ENCODE measurements around the gene KRTAP1-1. TPM values are rescaled to one million over a fixed set of nuclear protein-coding genes. Genes with fewer than 3 reads are reported as not detected.

The KRTAP1-1 gene
- total and polyA plus RNA-seq, 2 of the 8 experiments (the other 6 are each of a cell fraction or from before 2014, with no cell fraction given), result not detected

- DNase-seq (ENCODE audit: low read depth in 1 of 2, low spot score in 2 of 2), result no peak
- WGBS, 2 experiments (ENCODE audit: extremely low coverage in 1 of 2, insufficient coverage in 1 of 2, insufficient read length in 1 of 2, insufficient replicate concordance in 2 of 2, low coverage in 1 of 2, low lambda C conversion rate in 2 of 2, missing lambda C conversion rate in 1 of 2), result 74% methylated on average over 2 of the region's 2 CpGs; no CpG with 5 or more reads in 1 of the 2 experiments
- Histone ChIP-seq H2AK5ac (ENCODE audit: low read depth, low read length) (no peak overlapping the region), H3K4me1 (replicated peaks in 1 of 4; ENCODE audit: control insufficient read depth in 3 of 4, insufficient read depth in 4 of 4, low read length in 3 of 4) (peaks cover 0 to 9% (median 2%) of the 10 kb centered on the region in 4 experiments; a peak in 4 of 7 replicates), H2AFZ (ENCODE audit: low read length) (no peak overlapping the region), H4K5ac (ENCODE audit: insufficient read length, low read depth, low read length) (no peak overlapping the region), H3K4me2 (ENCODE audit: insufficient read depth in 1 of 2, low read depth in 2 of 2, low read length in 2 of 2) (no peak overlapping the region), H3K79me1 (ENCODE audit: low read depth, low read length) (no peaks in the 10 kb centered on the region), H3K27ac (ENCODE audit: low read depth, low read length) (no peak overlapping the region), H2BK20ac (ENCODE audit: low read length) (no peak overlapping the region), H3K27me3 (replicated peaks in 1 of 4; ENCODE audit: control insufficient read depth in 3 of 4, extremely low read depth in 1 of 4, insufficient read depth in 3 of 4, low read length in 3 of 4) (no peaks in the 10 kb centered on the region), H3K9ac (replicated peaks in 1 of 4; ENCODE audit: extremely low read depth in 1 of 4, low read depth in 3 of 4, low read length in 3 of 4) (no peak overlapping the region), H3K4me3 (ENCODE audit: extremely low read depth in 1 of 4, insufficient read depth in 2 of 4, low read depth in 3 of 4, low read length in 4 of 4) (no peak overlapping the region; a peak in 1 of 8 replicates), H3K79me2 (ENCODE audit: control insufficient read depth in 1 of 2, insufficient read depth in 2 of 2, low read length in 2 of 2) (no peaks in the 10 kb centered on the region), H4K20me1 (replicated peaks in 1 of 2; ENCODE audit: control insufficient read depth in 1 of 2, insufficient read depth in 2 of 2, low read length in 2 of 2) (no peaks in the 10 kb centered on the region), H4K91ac (replicated peaks; ENCODE audit: insufficient read length, low read length) (no peak overlapping the region), H3K4ac (replicated peaks; ENCODE audit: insufficient read length, low read depth, low read length) (no peak overlapping the region), H2BK120ac (replicated peaks; ENCODE audit: low read depth, low read length) (no peak overlapping the region), H3K14ac (ENCODE audit: insufficient read length) (no peak overlapping the region), H3K56ac (replicated peaks; ENCODE audit: insufficient read length, low read depth, low read length) (no peak overlapping the region), H2BK5ac (ENCODE audit: low read depth, low read length) (no peak overlapping the region; the same call in 1 of the 2 replicates), H3K23ac (ENCODE audit: insufficient read length) (no peak overlapping the region), H3K18ac (ENCODE audit: extremely low read depth, low read length) (no peak overlapping the region), H3K9me3 (ENCODE audit: insufficient read depth in 2 of 2, low read depth in 1 of 2, low read length in 1 of 2) (no peaks in the 10 kb centered on the region), H2BK15ac (ENCODE audit: low read length) (no peak overlapping the region), H4K8ac (ENCODE audit: extremely low read depth, insufficient read depth, low read length) (no peak overlapping the region), H2BK12ac (ENCODE audit: low read depth, low read length) (no peak overlapping the region), H3K23me2 (ENCODE audit: low read depth, low read length) (no peaks in the 10 kb centered on the region), H3K36me3 (ENCODE audit: control insufficient read depth in 2 of 4, insufficient read depth in 4 of 4, low read length in 3 of 4) (no peaks in the 10 kb centered on the region)
- POLR2A ChIA-PET (ENCODE audit: partially characterized antibody), result no interaction called here
- CTCF ChIA-PET (ENCODE audit: partially characterized antibody), result interaction anchor here (1.1 kb wide), 1 partner anchor 11 kb away, joined by 3 read pairs; no protein-coding TSS in a partner anchor
- FAIRE-seq, result no peak
- TF ChIP-seq TEAD4 (IDR thresholded peaks at IDR 0.05; ENCODE audit: low read depth, low read length) (no peak), YY1 (IDR thresholded peaks at IDR 0.05; ENCODE audit: low read depth, low read length) (no peak), NRF1 (IDR thresholded peaks at IDR 0.05; ENCODE audit: low read depth, low read length) (no peak), CHD2 (IDR thresholded peaks at IDR 0.05; ENCODE audit: low read length) (no peak), ZNF274 (IDR thresholded peaks at IDR 0.05; ENCODE audit: borderline replicate concordance, extremely low read depth, low read length) (no peak), HDAC2 (IDR thresholded peaks at IDR 0.05; ENCODE audit: borderline replicate concordance in 1 of 2, low read depth in 2 of 2, low read length in 2 of 2) (no peak), RAD21 (IDR thresholded peaks at IDR 0.05 in 1 of 2, conservative IDR thresholded peaks at IDR 0.05 in 1 of 2; ENCODE audit: low read depth in 2 of 2, low read length in 2 of 2) (no peak), CBX5 (IDR thresholded peaks at IDR 0.05; ENCODE audit: low read depth, low read length) (no peak), SIRT6 (IDR thresholded peaks at IDR 0.05; ENCODE audit: low read length) (no peak), PHF8 (conservative IDR thresholded peaks at IDR 0.05; ENCODE audit: low read depth, low read length) (no peak), BCL11A (IDR thresholded peaks at IDR 0.05; ENCODE audit: low read depth in 2 of 2, low read length in 2 of 2) (no peak)
Observed at GRCh38 chr17:41037853-41038350, 3.3 kb downstream of the KRTAP1-1 start.

Measured in H1 (cell line).